ENCODE data around the gene PYGM. TPM values are rescaled to one million over a fixed set of nuclear protein-coding genes. Genes with fewer than 3 reads are reported as not detected.
A peak's percentile ranks its signal among the peaks of the same experiment; 100 is the strongest.

Gene PYGM
- total and polyA plus RNA-seq, 12 donors = 1.4 to 10.1 (median 3.8) TPM

DNA sequence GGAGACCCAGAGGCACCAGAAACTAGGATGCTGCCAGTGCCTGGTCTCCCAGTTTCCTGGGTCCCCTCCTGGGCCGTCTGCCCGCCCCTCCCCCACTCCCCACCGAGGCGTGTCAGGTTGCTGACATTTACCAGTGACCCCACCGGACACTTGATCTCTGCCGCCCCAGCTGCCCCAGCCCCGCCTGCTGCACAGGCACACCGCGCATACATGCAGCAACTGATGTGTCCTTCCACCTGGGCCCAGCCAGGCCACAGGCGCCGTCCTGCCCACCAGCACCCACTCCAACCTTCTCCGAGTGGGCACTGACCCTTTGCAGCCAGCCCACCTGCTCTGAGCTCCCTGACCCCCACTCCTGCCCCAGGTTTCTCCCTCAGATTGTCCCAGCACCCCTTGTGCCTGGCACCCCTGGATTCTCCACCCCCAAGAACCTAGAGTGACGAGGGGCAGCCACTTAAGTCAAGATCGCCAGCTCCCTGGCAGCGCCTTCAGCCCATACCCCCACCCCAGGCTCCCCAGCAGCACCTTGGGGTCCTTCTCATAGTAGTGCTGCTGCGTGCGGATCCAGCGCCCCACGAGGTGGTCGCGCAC lies 548 bp downstream of the PYGM start:
- peak in 1 of 7 donors; percentile 28 for DNase-seq
- peaks cover 0 to 14% of the 10 kb centered on the region in 2 donors for H3K36me3 ChIP-seq (replicated peaks in 1 of 2)
- no peaks in the 10 kb centered on the region for H3K9me3 ChIP-seq (replicated peaks in 1 of 3)
- WGBS, 4 donors = 62 to 78% (median 65%) methylated on average over 15 to 21 of the region's 21 CpGs
- peaks cover 22 to 49% of the 10 kb centered on the region in 2 donors for H3K4me1 ChIP-seq (replicated peaks in 1 of 2)
- TF ChIP-seq, protein P1, sequence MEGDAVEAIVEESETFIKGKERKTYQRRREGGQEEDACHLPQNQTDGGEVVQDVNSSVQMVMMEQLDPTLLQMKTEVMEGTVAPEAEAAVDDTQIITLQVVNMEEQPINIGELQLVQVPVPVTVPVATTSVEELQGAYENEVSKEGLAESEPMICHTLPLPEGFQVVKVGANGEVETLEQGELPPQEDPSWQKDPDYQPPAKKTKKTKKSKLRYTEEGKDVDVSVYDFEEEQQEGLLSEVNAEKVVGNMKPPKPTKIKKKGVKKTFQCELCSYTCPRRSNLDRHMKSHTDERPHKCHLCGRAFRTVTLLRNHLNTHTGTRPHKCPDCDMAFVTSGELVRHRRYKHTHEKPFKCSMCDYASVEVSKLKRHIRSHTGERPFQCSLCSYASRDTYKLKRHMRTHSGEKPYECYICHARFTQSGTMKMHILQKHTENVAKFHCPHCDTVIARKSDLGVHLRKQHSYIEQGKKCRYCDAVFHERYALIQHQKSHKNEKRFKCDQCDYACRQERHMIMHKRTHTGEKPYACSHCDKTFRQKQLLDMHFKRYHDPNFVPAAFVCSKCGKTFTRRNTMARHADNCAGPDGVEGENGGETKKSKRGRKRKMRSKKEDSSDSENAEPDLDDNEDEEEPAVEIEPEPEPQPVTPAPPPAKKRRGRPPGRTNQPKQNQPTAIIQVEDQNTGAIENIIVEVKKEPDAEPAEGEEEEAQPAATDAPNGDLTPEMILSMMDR (IDR thresholded peaks at IDR 0.05) = no peak
- no peak for TF ChIP-seq POLR2A (IDR thresholded peaks at IDR 0.05)
- no peaks in the 10 kb centered on the region for H3K27me3 ChIP-seq
- peak overlapping the region in 3 of 5 donors; percentile 6 to 80 (median 56) for H3K27ac ChIP-seq
- peak overlapping the region in 1 of 4 donors; percentile 10 for H3K4me3 ChIP-seq
- intact Hi-C loops (cut with DNase I) = no loop called here

DNA sequence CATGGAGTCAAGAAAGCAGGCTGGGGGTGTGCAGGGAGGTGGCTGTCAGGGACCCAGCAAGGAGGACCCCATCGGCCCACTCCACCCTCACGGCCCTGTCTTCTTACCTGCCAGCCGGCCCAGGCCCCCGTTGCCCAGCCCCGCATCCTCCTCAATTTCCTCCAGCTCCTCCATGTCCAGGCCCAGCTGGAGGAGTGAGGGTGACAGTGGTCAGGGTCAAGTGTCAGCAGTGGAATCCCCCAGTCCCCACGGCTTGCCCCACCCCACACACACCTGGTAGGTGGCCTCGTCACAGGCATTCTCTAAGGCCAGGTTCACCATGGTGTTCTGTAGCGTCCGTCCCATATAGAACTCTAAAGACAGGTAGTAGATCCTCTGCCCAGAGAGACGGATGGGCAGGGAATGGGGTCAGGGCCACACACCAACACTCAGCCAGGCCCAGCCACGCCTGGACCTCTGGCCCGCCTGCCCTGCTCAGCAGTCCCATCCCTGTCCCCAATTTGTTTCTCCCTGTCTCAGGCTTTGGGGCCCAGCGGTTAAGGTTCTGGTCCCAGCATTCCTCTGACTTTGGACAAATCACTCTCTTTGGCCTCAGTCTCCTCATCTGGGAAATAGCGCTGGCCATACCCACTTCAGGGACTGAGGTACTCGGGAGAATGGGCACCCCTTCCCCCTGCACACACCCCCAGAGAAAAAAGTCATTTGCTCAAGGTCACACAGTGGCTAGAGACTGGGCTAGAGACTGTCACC lies 1.3 kb downstream of the PYGM start:
- TF ChIP-seq, protein P1 (IDR thresholded peaks at IDR 0.05) = no peak
- TF ChIP-seq POLR2A (IDR thresholded peaks at IDR 0.05) = no peak
- peaks cover 15 to 41% of the 10 kb centered on the region in 2 donors for H3K4me1 ChIP-seq (replicated peaks in 1 of 2)
- peaks cover 0 to 7% of the 10 kb centered on the region in 2 donors for H3K36me3 ChIP-seq (replicated peaks in 1 of 2)
- DNase-seq = peak in 2 of 7 donors; percentile 13 to 15
- no peaks in the 10 kb centered on the region for H3K9me3 ChIP-seq (replicated peaks in 1 of 3)
- peak overlapping the region in 1 of 5 donors; percentile 80 for H3K27ac ChIP-seq
- H3K4me3 ChIP-seq = no peak overlapping the region
- 69 to 77% (median 75%) methylated on average over 9 to 15 of the region's 15 CpGs for WGBS, 4 donors
- H3K27me3 ChIP-seq = no peaks in the 10 kb centered on the region
- intact Hi-C loops (cut with DNase I) = no loop called here

DNA sequence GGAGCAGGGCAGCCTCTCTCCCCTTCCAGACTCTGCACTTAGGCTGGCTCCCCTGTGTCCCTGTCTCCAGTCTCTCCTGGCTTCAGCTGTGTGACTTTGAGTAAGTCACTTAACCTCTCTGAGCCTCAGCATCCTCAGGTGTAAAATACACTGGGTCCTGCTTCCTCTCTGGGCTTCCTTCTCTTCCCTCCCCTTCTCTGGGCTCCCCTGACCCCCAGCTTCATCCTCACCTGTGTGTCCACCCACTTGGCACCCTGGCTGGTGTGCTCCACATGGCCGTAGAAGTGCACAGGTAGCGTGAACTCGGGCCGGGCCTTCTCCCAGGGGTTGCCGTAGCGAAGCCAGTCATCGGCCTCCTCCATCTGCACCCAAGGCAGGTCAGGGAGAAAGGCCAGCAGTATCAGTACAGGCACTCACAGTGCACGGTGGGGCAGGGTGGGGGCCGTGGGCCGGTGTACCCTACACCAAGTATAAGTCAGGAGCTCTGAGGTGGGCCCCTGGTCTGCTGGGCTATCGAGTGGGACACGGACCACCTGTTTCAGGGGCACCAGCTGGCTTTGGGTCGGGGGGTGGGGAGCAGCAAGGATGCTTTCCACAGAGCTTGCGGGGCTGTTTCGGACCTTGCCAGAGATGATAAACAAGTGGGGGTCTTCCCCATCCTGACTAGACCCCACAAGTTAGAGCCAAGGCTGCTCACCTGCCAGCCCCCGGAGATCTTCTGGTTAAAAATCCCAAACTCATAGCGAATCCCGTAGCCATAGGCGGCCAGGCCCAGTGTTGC lies 2.0 kb downstream of the PYGM start:
- no peaks in the 10 kb centered on the region for H3K27me3 ChIP-seq
- intact Hi-C loops (cut with DNase I) = no loop called here
- H3K4me1 ChIP-seq (replicated peaks in 1 of 2) = peaks cover 8 to 34% of the 10 kb centered on the region in 2 donors
- no peak for TF ChIP-seq POLR2A (IDR thresholded peaks at IDR 0.05)
- TF ChIP-seq, protein P1 (IDR thresholded peaks at IDR 0.05) = no peak
- H3K36me3 ChIP-seq (replicated peaks in 1 of 2) = no peaks in the 10 kb centered on the region
- 84 to 89% (median 87%) methylated on average over 3 to 19 of the region's 19 CpGs for WGBS, 4 donors
- H3K27ac ChIP-seq = no peak overlapping the region
- DNase-seq = peak in 1 of 7 donors; percentile 18
- H3K9me3 ChIP-seq (replicated peaks in 1 of 3) = no peaks in the 10 kb centered on the region
- H3K4me3 ChIP-seq = no peak overlapping the region
